Measurements from ENCODE around the gene MEG3. TPM values are rescaled to one million over a fixed set of nuclear protein-coding genes. Genes with fewer than 3 reads are reported as not detected.

MEG3 gene
- total RNA-seq, 2 experiments from 2014 or later, result not detected

- Histone ChIP-seq H4K20me1 (ENCODE audit: insufficient read depth, low read length) (no peaks in the 10 kb centered on the region), H3K4me1 (ENCODE audit: insufficient read depth, low read length, poor library complexity, severe bottlenecking) (no peaks in the 10 kb centered on the region), H3K9me3 (ENCODE audit: low read length) (no peaks in the 10 kb centered on the region), H3K36me3 (ENCODE audit: insufficient read depth, low read length) (no peaks in the 10 kb centered on the region), H3K4me2 (ENCODE audit: low read length) (no peak overlapping the region), H3K4me3 (ENCODE audit: low read depth, low read length, poor library complexity, severe bottlenecking) (no peak overlapping the region), H3K79me2 (ENCODE audit: insufficient read depth, low read depth, low read length) (no peaks in the 10 kb centered on the region), H3K9me2 (ENCODE audit: insufficient read depth, low read length) (no peaks in the 10 kb centered on the region), H2AFZ (ENCODE audit: low read length) (no peak overlapping the region), H3K27ac (ENCODE audit: low read depth, low read length, poor library complexity, severe bottlenecking) (no peak overlapping the region)
- CTCF ChIA-PET (ENCODE audit: unreplicated experiment), result no interaction called here
- intact Hi-C loops (cut with micrococcal nuclease; ENCODE audit: unreplicated experiment), result no loop called here
- no TSS peak for BruUV-seq (replicated peaks)
- DNase-seq (ENCODE audit: low spot score), result no peak
- POLR2A ChIA-PET, result no interaction called here
- TF ChIP-seq CTCF (conservative IDR thresholded peaks at IDR 0.05; ENCODE audit: low read length) (no peak), EZH2phosphoT487 (IDR thresholded peaks at IDR 0.05; ENCODE audit: borderline replicate concordance, low read depth, low read length) (no peak)
These were observed 20.5 kb downstream of the MEG3 start for GRCh38 chr14:100846309-100846859.

- Histone ChIP-seq H3K9me3 (ENCODE audit: low read length) (no peaks in the 10 kb centered on the region), H3K27ac (ENCODE audit: low read depth, low read length, poor library complexity, severe bottlenecking) (no peak overlapping the region), H3K79me2 (ENCODE audit: insufficient read depth, low read depth, low read length) (no peaks in the 10 kb centered on the region), H3K9me2 (ENCODE audit: insufficient read depth, low read length) (no peaks in the 10 kb centered on the region), H3K36me3 (ENCODE audit: insufficient read depth, low read length) (no peaks in the 10 kb centered on the region), H3K4me3 (ENCODE audit: low read depth, low read length, poor library complexity, severe bottlenecking) (no peak overlapping the region), H4K20me1 (ENCODE audit: insufficient read depth, low read length) (no peaks in the 10 kb centered on the region), H3K4me1 (ENCODE audit: insufficient read depth, low read length, poor library complexity, severe bottlenecking) (no peaks in the 10 kb centered on the region), H3K4me2 (ENCODE audit: low read length) (no peak overlapping the region), H2AFZ (ENCODE audit: low read length) (no peak overlapping the region)
- intact Hi-C loops (cut with micrococcal nuclease; ENCODE audit: unreplicated experiment), result no loop called here
- TF ChIP-seq EZH2phosphoT487 (IDR thresholded peaks at IDR 0.05; ENCODE audit: borderline replicate concordance, low read depth, low read length), result no peak
- TF ChIP-seq CTCF (conservative IDR thresholded peaks at IDR 0.05; ENCODE audit: low read length), result no peak
- CTCF ChIA-PET (ENCODE audit: unreplicated experiment), result no interaction called here
- POLR2A ChIA-PET, result no interaction called here
- BruUV-seq (replicated peaks), result no TSS peak
- DNase-seq (ENCODE audit: low spot score), result no peak
These were observed 23.3 kb downstream of the MEG3 start for GRCh38 chr14:100849115-100849781.

- CTCF ChIA-PET (ENCODE audit: unreplicated experiment), result no interaction called here
- intact Hi-C loops (cut with micrococcal nuclease; ENCODE audit: unreplicated experiment), result loop anchor here (1.0 to 2.0 kb wide), 2 partner anchors 778 to 814 kb away; no protein-coding TSS in a partner anchor
These were observed 25.1 kb downstream of the MEG3 start for GRCh38 chr14:100850841-100851585.

More at GRCh38 chr14:100850841-100851585, 25.1 kb downstream of the MEG3 start:
- Histone ChIP-seq H3K4me1 (ENCODE audit: insufficient read depth, low read length, poor library complexity, severe bottlenecking) (no peaks in the 10 kb centered on the region), H3K79me2 (ENCODE audit: insufficient read depth, low read depth, low read length) (no peaks in the 10 kb centered on the region), H3K27ac (ENCODE audit: low read depth, low read length, poor library complexity, severe bottlenecking) (no peak overlapping the region), H4K20me1 (ENCODE audit: insufficient read depth, low read length) (no peaks in the 10 kb centered on the region), H3K36me3 (ENCODE audit: insufficient read depth, low read length) (no peaks in the 10 kb centered on the region), H2AFZ (ENCODE audit: low read length) (no peak overlapping the region), H3K9me2 (ENCODE audit: insufficient read depth, low read length) (no peaks in the 10 kb centered on the region), H3K4me3 (ENCODE audit: low read depth, low read length, poor library complexity, severe bottlenecking) (no peak overlapping the region), H3K9me3 (ENCODE audit: low read length) (no peaks in the 10 kb centered on the region), H3K4me2 (ENCODE audit: low read length) (no peak overlapping the region)
- POLR2A ChIA-PET, result no interaction called here
- BruUV-seq (replicated peaks), result no TSS peak
- DNase-seq (ENCODE audit: low spot score), result peak; percentile 67
- TF ChIP-seq EZH2phosphoT487 (IDR thresholded peaks at IDR 0.05; ENCODE audit: borderline replicate concordance, low read depth, low read length) (no peak), CTCF (conservative IDR thresholded peaks at IDR 0.05; ENCODE audit: low read length) (peak; percentile 90)

Measured in OCI-LY7 (cell line).